Measurements from ENCODE around the gene PSMD1. TPM values are rescaled to one million over a fixed set of nuclear protein-coding genes. Genes with fewer than 3 reads are reported as not detected.

The PSMD1 gene
- total and polyA plus RNA-seq, 2 experiments from 2014 or later: 148 to 177 TPM

DNA sequence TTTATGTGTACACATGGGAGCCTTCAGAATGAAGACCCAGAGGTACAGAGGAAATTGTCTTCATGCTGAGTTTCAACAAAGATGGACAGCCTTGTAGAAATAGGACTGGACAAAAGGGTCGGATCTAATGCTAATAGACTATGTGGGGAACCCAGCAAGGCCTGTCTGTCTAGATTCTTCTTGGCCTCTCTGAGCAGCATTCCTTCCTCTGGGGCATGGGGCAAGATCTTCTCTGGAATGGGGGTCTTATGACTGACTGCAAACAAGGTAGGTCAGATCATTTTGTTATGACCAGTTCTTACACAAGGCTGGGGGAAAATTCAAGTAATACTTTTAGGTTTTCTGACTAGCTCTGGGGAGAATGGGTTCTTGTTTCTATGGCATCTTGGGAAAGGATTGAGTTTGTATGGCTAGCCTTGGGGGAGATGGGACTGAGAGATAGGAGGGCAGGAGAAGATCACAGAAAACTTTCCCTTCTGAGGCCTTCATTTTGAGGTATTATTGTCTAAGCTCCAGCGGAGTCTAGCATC, 46.4 kb upstream of the PSMD1 start:
- Histone ChIP-seq H2AFZ (no peak overlapping the region), H4K20me1 (replicated peaks; ENCODE audit: insufficient read depth) (no peaks in the 10 kb centered on the region), H3K79me2 (replicated peaks; ENCODE audit: insufficient read depth) (no peaks in the 10 kb centered on the region), H3K27me3 (ENCODE audit: insufficient read depth) (no peaks in the 10 kb centered on the region), H3K9me2 (ENCODE audit: insufficient read depth) (no peaks in the 10 kb centered on the region), H3K4me3 (no peak overlapping the region), H3K27ac (ENCODE audit: low read depth) (no peak overlapping the region), H3K4me2 (no peak overlapping the region), H3K36me3 (ENCODE audit: insufficient read depth) (no peaks in the 10 kb centered on the region), H3K4me1 (ENCODE audit: insufficient read depth) (no peaks in the 10 kb centered on the region), H3F3A (replicated peaks; ENCODE audit: low read depth) (no peaks in the 10 kb centered on the region)
- no peak for ATAC-seq
- Mint-ChIP-seq H3K36me3 (ENCODE audit: low read depth) (peaks cover 4% of the 10 kb centered on the region), H3K4me3 (no peak overlapping the region), H3K27me3 (ENCODE audit: insufficient read depth, low read depth, poor library complexity) (peaks cover 10% of the 10 kb centered on the region), H3K9me3 (peaks cover 5% of the 10 kb centered on the region), H3K4me1 (peaks cover 12% of the 10 kb centered on the region), H3K27ac (no peak overlapping the region)
- TF ChIP-seq STAT1 (IDR thresholded peaks at IDR 0.05; ENCODE audit: unreplicated experiment): no peak
- TF ChIP-seq, protein P1, sequence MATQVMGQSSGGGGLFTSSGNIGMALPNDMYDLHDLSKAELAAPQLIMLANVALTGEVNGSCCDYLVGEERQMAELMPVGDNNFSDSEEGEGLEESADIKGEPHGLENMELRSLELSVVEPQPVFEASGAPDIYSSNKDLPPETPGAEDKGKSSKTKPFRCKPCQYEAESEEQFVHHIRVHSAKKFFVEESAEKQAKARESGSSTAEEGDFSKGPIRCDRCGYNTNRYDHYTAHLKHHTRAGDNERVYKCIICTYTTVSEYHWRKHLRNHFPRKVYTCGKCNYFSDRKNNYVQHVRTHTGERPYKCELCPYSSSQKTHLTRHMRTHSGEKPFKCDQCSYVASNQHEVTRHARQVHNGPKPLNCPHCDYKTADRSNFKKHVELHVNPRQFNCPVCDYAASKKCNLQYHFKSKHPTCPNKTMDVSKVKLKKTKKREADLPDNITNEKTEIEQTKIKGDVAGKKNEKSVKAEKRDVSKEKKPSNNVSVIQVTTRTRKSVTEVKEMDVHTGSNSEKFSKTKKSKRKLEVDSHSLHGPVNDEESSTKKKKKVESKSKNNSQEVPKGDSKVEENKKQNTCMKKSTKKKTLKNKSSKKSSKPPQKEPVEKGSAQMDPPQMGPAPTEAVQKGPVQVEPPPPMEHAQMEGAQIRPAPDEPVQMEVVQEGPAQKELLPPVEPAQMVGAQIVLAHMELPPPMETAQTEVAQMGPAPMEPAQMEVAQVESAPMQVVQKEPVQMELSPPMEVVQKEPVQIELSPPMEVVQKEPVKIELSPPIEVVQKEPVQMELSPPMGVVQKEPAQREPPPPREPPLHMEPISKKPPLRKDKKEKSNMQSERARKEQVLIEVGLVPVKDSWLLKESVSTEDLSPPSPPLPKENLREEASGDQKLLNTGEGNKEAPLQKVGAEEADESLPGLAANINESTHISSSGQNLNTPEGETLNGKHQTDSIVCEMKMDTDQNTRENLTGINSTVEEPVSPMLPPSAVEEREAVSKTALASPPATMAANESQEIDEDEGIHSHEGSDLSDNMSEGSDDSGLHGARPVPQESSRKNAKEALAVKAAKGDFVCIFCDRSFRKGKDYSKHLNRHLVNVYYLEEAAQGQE (IDR thresholded peaks at IDR 0.05; ENCODE audit: unreplicated experiment): no peak
- no peak for TF ChIP-seq EZH2 (IDR thresholded peaks at IDR 0.05; ENCODE audit: low read depth, unreplicated experiment)
- TF ChIP-seq POLR2AphosphoS5 (IDR thresholded peaks at IDR 0.05; ENCODE audit: low read depth): no peak
- TF ChIP-seq, protein P2, sequence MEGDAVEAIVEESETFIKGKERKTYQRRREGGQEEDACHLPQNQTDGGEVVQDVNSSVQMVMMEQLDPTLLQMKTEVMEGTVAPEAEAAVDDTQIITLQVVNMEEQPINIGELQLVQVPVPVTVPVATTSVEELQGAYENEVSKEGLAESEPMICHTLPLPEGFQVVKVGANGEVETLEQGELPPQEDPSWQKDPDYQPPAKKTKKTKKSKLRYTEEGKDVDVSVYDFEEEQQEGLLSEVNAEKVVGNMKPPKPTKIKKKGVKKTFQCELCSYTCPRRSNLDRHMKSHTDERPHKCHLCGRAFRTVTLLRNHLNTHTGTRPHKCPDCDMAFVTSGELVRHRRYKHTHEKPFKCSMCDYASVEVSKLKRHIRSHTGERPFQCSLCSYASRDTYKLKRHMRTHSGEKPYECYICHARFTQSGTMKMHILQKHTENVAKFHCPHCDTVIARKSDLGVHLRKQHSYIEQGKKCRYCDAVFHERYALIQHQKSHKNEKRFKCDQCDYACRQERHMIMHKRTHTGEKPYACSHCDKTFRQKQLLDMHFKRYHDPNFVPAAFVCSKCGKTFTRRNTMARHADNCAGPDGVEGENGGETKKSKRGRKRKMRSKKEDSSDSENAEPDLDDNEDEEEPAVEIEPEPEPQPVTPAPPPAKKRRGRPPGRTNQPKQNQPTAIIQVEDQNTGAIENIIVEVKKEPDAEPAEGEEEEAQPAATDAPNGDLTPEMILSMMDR (conservative IDR thresholded peaks at IDR 0.05; ENCODE audit: low read depth in 2 of 2): no peak
- no peak for DNase-seq (ENCODE audit: low spot score)

DNA sequence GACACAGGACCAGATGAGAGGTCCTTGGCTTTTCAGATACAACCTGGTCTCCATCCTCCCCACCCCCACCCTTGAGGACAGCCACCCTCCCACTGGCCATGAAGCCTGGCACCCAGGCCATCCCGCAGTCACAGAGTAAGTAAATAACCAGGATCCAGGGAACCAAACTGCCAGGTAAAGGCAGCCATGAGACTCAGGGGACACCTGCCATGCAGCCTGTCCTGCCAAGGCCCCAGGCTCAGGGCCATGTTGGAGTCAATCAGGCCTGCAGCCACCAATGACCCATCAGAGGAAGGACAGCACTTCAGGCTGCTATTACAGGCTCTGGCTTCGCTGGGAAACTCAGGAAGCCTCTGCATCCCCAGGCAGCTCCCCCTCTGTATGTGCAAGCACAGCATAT, 45.1 kb upstream of the PSMD1 start:
- H3K27ac Mint-ChIP-seq: no peak overlapping the region
- DNase-seq (ENCODE audit: low spot score): no peak
- ATAC-seq: no peak
- H3K4me3 Mint-ChIP-seq: no peak overlapping the region
- no peaks in the 10 kb centered on the region; the same call in 2 of the 3 replicates for H3K36me3 Mint-ChIP-seq (ENCODE audit: low read depth)
- Histone ChIP-seq H3K27me3 (ENCODE audit: insufficient read depth) (no peaks in the 10 kb centered on the region), H4K20me1 (replicated peaks; ENCODE audit: insufficient read depth) (no peaks in the 10 kb centered on the region), H3K4me3 (no peak overlapping the region), H3K36me3 (ENCODE audit: insufficient read depth) (no peaks in the 10 kb centered on the region), H3K4me2 (no peak overlapping the region), H3K4me1 (ENCODE audit: insufficient read depth) (no peaks in the 10 kb centered on the region; the same call in 1 of the 2 replicates), H2AFZ (no peak overlapping the region), H3K27ac (ENCODE audit: low read depth) (no peak overlapping the region), H3K9me2 (ENCODE audit: insufficient read depth) (no peaks in the 10 kb centered on the region), H3F3A (replicated peaks; ENCODE audit: low read depth) (no peaks in the 10 kb centered on the region), H3K79me2 (replicated peaks; ENCODE audit: insufficient read depth) (no peaks in the 10 kb centered on the region)
- peaks cover 13% of the 10 kb centered on the region for H3K27me3 Mint-ChIP-seq (ENCODE audit: insufficient read depth, low read depth, poor library complexity)
- no peaks in the 10 kb centered on the region for H3K9me3 Mint-ChIP-seq
- peaks cover 15% of the 10 kb centered on the region for H3K4me1 Mint-ChIP-seq
- TF ChIP-seq EZH2phosphoT487 (IDR thresholded peaks at IDR 0.05; ENCODE audit: unreplicated experiment) (no peak), EZH2 (IDR thresholded peaks at IDR 0.05; ENCODE audit: low read depth, unreplicated experiment) (no peak), ZNF331 (CRISPR knock-in tag; IDR thresholded peaks at IDR 0.05; ENCODE audit: low read depth) (no peak), CREB1 (CRISPR knock-in tag; IDR thresholded peaks at IDR 0.05; ENCODE audit: low read depth) (no peak), POLR2AphosphoS5 (IDR thresholded peaks at IDR 0.05; ENCODE audit: low read depth) (no peak), NANOG (IDR thresholded peaks at IDR 0.05; ENCODE audit: borderline replicate concordance) (no peak), STAT1 (IDR thresholded peaks at IDR 0.05; ENCODE audit: unreplicated experiment) (no peak), ZNF114 (CRISPR knock-in tag; IDR thresholded peaks at IDR 0.05) (no peak)
- TF ChIP-seq, protein P1 (IDR thresholded peaks at IDR 0.05; ENCODE audit: unreplicated experiment): no peak
- TF ChIP-seq, protein P3, sequence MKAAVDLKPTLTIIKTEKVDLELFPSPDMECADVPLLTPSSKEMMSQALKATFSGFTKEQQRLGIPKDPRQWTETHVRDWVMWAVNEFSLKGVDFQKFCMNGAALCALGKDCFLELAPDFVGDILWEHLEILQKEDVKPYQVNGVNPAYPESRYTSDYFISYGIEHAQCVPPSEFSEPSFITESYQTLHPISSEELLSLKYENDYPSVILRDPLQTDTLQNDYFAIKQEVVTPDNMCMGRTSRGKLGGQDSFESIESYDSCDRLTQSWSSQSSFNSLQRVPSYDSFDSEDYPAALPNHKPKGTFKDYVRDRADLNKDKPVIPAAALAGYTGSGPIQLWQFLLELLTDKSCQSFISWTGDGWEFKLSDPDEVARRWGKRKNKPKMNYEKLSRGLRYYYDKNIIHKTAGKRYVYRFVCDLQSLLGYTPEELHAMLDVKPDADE (IDR thresholded peaks at IDR 0.05): no peak
- TF ChIP-seq, protein P2 (conservative IDR thresholded peaks at IDR 0.05; ENCODE audit: low read depth in 2 of 2): no peak

All from GM23338 (cell line).